Peyer's patch (tissue), 4 donors: ENCODE results near the gene HYAL1. TPM values are rescaled to one million over a fixed set of nuclear protein-coding genes. Genes with fewer than 3 reads are reported as not detected.
A peak's percentile ranks its signal among the peaks of the same experiment; 100 is the strongest.
"Not testable (repeated sequence)": the region's sequence is repeated elsewhere in the genome, so short reads cannot be mapped to it uniquely, and the experiment has no call there.

ENCODE experiments used
- DNase-seq, 3 donors: peaks; one replicate each; pipeline ENCODE4 v3.0.0-alpha.2; 2017 to 2019
- H3K27ac ChIP-seq, 4 donors: fragments of 200-600 bp; sonication (generic); one replicate each; pipeline ENCODE4 v1.5.1; 2016 to 2019
- H3K27me3 ChIP-seq, 2 donors: fragments of 200-600 bp; sonication (generic); one replicate each; pipeline ENCODE4 v1.5.1; 2019
- H3K36me3 ChIP-seq, 3 donors: fragments of 200-600 bp; sonication (generic); one replicate each; pipeline ENCODE4 v1.5.1; 2016 to 2019
- H3K4me1 ChIP-seq, 4 donors: fragments of 200-600 bp; sonication (generic); one replicate each; pipeline ENCODE4 v1.5.1; 2016 to 2019
- H3K4me3 ChIP-seq, 4 donors: fragments of 200-600 bp; sonication (generic); 1 replicate in 3 of 4; 2 replicates in 1 of 4; pipeline ENCODE4 v1.5.1; 2016 to 2019; ENCODE audit warnings: mild to moderate bottlenecking in 1 of 4
- H3K9me3 ChIP-seq, 4 donors: fragments of 200-600 bp; sonication (generic); one replicate each; pipeline ENCODE4 v1.5.1; 2016 to 2019; ENCODE audit warnings: mild to moderate bottlenecking in 1 of 4
- CTCF ChIP-seq, 6 experiments: fragments of 450-650 bp in 4 of 6; fragments of 200-600 bp in 2 of 6; sonication (generic) in 1 of 6; IDR thresholded peaks; one replicate each; pipeline ENCODE4 v1.5.1; 2017 to 2019; ENCODE audit warnings: antibody characterized with exemption in 6 of 6, mild to moderate bottlenecking in 3 of 6, moderate library complexity in 1 of 6
- POLR2A ChIP-seq, 2 donors: fragments of 450-650 bp; IDR thresholded peaks; one replicate each; pipeline ENCODE4 v1.5.1; 2017; ENCODE audit warnings: antibody characterized with exemption in 2 of 2, mild to moderate bottlenecking in 2 of 2, moderate library complexity in 2 of 2
- total RNA-seq, 4 donors: library from RNA; depleted of rRNA; stranded (reverse); fragments of >200 nt; gene quantifications; one replicate each; pipeline ENCODE4 v1.1.0, GENCODE V29; 2016

Gene HYAL1
- total RNA-seq, 4 donors from 2014 or later, result 1.2 to 5.1 (median 4.6) TPM

- Histone ChIP-seq H3K4me1 (peaks cover 5 to 49% (median 18%) of the 10 kb centered on the region in 4 donors), H3K27me3 (no peaks in the 10 kb centered on the region), H3K4me3 (peak overlapping the region in 2 of 4 donors; percentile 34 to 60), H3K27ac (no peak overlapping the region), H3K9me3 (no peaks in the 10 kb centered on the region), H3K36me3 (peaks cover 0 to 15% (median 0%) of the 10 kb centered on the region in 3 donors)
- no peak for DNase-seq
- TF ChIP-seq CTCF (IDR thresholded peaks at IDR 0.05) (no peak), POLR2A (IDR thresholded peaks at IDR 0.05) (no peak)
Observed at GRCh38 chr3:50273689-50274065, 29.7 kb downstream of the HYAL1 start.

- peak; percentile 84 to 94 (median 94) for DNase-seq
- Histone ChIP-seq H3K4me3 (peak overlapping the region; percentile 11 to 60 (median 29)), H3K27me3 (no peaks in the 10 kb centered on the region), H3K9me3 (no peaks in the 10 kb centered on the region), H3K36me3 (peaks cover 0 to 15% (median 0%) of the 10 kb centered on the region in 3 donors), H3K27ac (peak overlapping the region in 1 of 4 donors; percentile 50), H3K4me1 (peaks cover 6 to 55% (median 18%) of the 10 kb centered on the region in 4 donors)
- no peak for TF ChIP-seq POLR2A (IDR thresholded peaks at IDR 0.05)
- TF ChIP-seq CTCF (IDR thresholded peaks at IDR 0.05), result peak; percentile 96 to 100 (median 98)
Observed at GRCh38 chr3:50272911-50273688, 30.3 kb downstream of the HYAL1 start.

- H3K27ac ChIP-seq, result peak overlapping the region in 2 of 4 donors; percentile 96 to 100
- H3K9me3 ChIP-seq, DNase-seq, H3K27me3 ChIP-seq: not testable (repeated sequence)
- H3K36me3 ChIP-seq, result peaks cover 0 to 15% (median 0%) of the 10 kb centered on the region in 3 donors
- peaks cover 12 to 61% (median 20%) of the 10 kb centered on the region in 4 donors for H3K4me1 ChIP-seq
- H3K4me3 ChIP-seq, result peak overlapping the region in 1 of 4 donors; percentile 24
Observed at GRCh38 chr3:50272538-50272910, 30.9 kb downstream of the HYAL1 start.

GRCh38 chr3:50271314-50271936 lies 31.9 kb downstream of the HYAL1 start:
- no peaks in the 10 kb centered on the region for H3K27me3 ChIP-seq
- peak overlapping the region in 2 of 4 donors; percentile 57 to 66 for H3K4me3 ChIP-seq
- H3K27ac ChIP-seq, result peak overlapping the region in 3 of 4 donors; percentile 92 to 100 (median 96)
- peaks cover 12 to 64% (median 20%) of the 10 kb centered on the region in 4 donors for H3K4me1 ChIP-seq
- no peak for TF ChIP-seq CTCF (IDR thresholded peaks at IDR 0.05)
- TF ChIP-seq POLR2A (IDR thresholded peaks at IDR 0.05), result peak; percentile 84 to 94
- H3K9me3 ChIP-seq, result no peaks in the 10 kb centered on the region
- peak in 2 of 3 donors; percentile 86 to 87 for DNase-seq
- peaks cover 0 to 11% (median 0%) of the 10 kb centered on the region in 3 donors for H3K36me3 ChIP-seq

- Histone ChIP-seq H3K4me1 (peaks cover 12 to 72% (median 17%) of the 10 kb centered on the region in 4 donors), H3K36me3 (peaks cover 0 to 5% (median 0%) of the 10 kb centered on the region in 3 donors), H3K9me3 (no peaks in the 10 kb centered on the region), H3K4me3 (peak overlapping the region in 2 of 4 donors; percentile 57 to 66), H3K27ac (peak overlapping the region in 3 of 4 donors; percentile 92 to 100 (median 96)), H3K27me3 (no peaks in the 10 kb centered on the region)
- no peak for DNase-seq
- TF ChIP-seq CTCF (IDR thresholded peaks at IDR 0.05) (no peak), POLR2A (IDR thresholded peaks at IDR 0.05) (no peak)
Observed at GRCh38 chr3:50270422-50271224, 32.8 kb downstream of the HYAL1 start.
